GM10266 (cell line): Measurements from ENCODE around the gene HERC4.

Experiments used
- DNase-seq: peaks from one replicate; pipeline ENCODE4 v3.0.0; 2012; ENCODE audit errors: extremely low spot score
- CTCF ChIP-seq: IDR thresholded peaks from 2 replicates; pipeline ENCODE4 v1.5.1; 2012; ENCODE audit warnings: mild to moderate bottlenecking, low read depth; ENCODE audit not compliant: control insufficient read depth, insufficient read depth; ENCODE audit errors: missing control alignments

HERC4 gene

GRCh38 chr10:68110027-68110426, 34.9 kb upstream of the HERC4 start:
- TF ChIP-seq CTCF: no peak
- DNase-seq: no peak

- no peak for DNase-seq
- no peak for TF ChIP-seq CTCF
Measured at GRCh38 chr10:68109331-68109730, 34.2 kb upstream of the HERC4 start, which contains the start of gene MYPN. Gene MYPN (plus strand): TSS chr10:68109488. CDS start chr10:68121439, 11,951 bp downstream.

- DNase-seq: no peak
- no peak for TF ChIP-seq CTCF
Measured at GRCh38 chr10:68108653-68109052, 33.6 kb upstream of the HERC4 start.

- no peak for TF ChIP-seq CTCF
- DNase-seq: no peak
Measured at GRCh38 chr10:68108051-68108450, 33.0 kb upstream of the HERC4 start.

- no peak for TF ChIP-seq CTCF
- DNase-seq: no peak
Measured at GRCh38 chr10:68107651-68108050, 32.6 kb upstream of the HERC4 start.

GRCh38 chr10:68106656-68107055, 31.6 kb upstream of the HERC4 start:
- no peak for DNase-seq

GRCh38 chr10:68105820-68106219, 30.7 kb upstream of the HERC4 start:
- TF ChIP-seq CTCF: no peak
- no peak for DNase-seq

More at GRCh38 chr10:68106656-68107055, 31.6 kb upstream of the HERC4 start:
- no peak for TF ChIP-seq CTCF
